Measurements from ENCODE around the gene TTC34.

The TTC34 gene

GRCh38 chr1:2607641-2608091 lies 193.8 kb downstream of the TTC34 start:
- DNase-seq (ENCODE audit: low read depth in 3 of 3, low spot score in 1 of 3) = no peak

GRCh38 chr1:2606881-2607621 lies 194.4 kb downstream of the TTC34 start:
- no peak for DNase-seq (ENCODE audit: low read depth in 3 of 3, low spot score in 1 of 3)

- DNase-seq (ENCODE audit: low read depth in 3 of 3, low spot score in 1 of 3) = no peak
Measured at GRCh38 chr1:2606396-2606880, 195.1 kb downstream of the TTC34 start.

GRCh38 chr1:2605509-2606395 lies 195.7 kb downstream of the TTC34 start:
- no peak for DNase-seq (ENCODE audit: low read depth in 3 of 3, low spot score in 1 of 3)

GRCh38 chr1:2604844-2605508 lies 196.5 kb downstream of the TTC34 start:
- DNase-seq (ENCODE audit: low read depth in 3 of 3, low spot score in 1 of 3) = no peak

GRCh38 chr1:2604156-2604843 lies 197.2 kb downstream of the TTC34 start:
- no peak for DNase-seq (ENCODE audit: low read depth in 3 of 3, low spot score in 1 of 3)

- no peak for DNase-seq (ENCODE audit: low read depth in 3 of 3, low spot score in 1 of 3)
Measured at GRCh38 chr1:2603521-2604155, 197.9 kb downstream of the TTC34 start.

- no peak for DNase-seq (ENCODE audit: low read depth in 3 of 3, low spot score in 1 of 3)
Measured at GRCh38 chr1:2602866-2603520, 198.5 kb downstream of the TTC34 start.

- DNase-seq (ENCODE audit: low read depth in 3 of 3, low spot score in 1 of 3) = no peak
Measured at GRCh38 chr1:2602311-2602835, 199.1 kb downstream of the TTC34 start.

GRCh38 chr1:2601721-2602303 lies 199.7 kb downstream of the TTC34 start:
- no peak for DNase-seq (ENCODE audit: low read depth in 3 of 3, low spot score in 1 of 3)

- DNase-seq (ENCODE audit: low read depth in 3 of 3, low spot score in 1 of 3) = no peak
Measured at GRCh38 chr1:2598329-2598931, 203.1 kb downstream of the TTC34 start.

GRCh38 chr1:2597441-2598328 lies 203.8 kb downstream of the TTC34 start:
- DNase-seq (ENCODE audit: low read depth in 3 of 3, low spot score in 1 of 3) = no peak

GRCh38 chr1:2596530-2597333 lies 204.8 kb downstream of the TTC34 start:
- no peak for DNase-seq (ENCODE audit: low read depth in 3 of 3, low spot score in 1 of 3)

- no peak for DNase-seq (ENCODE audit: low read depth in 3 of 3, low spot score in 1 of 3)
Measured at GRCh38 chr1:2595812-2596529, 205.5 kb downstream of the TTC34 start.

- no peak for DNase-seq (ENCODE audit: low read depth in 3 of 3, low spot score in 1 of 3)
Measured at GRCh38 chr1:2595261-2595811, 206.2 kb downstream of the TTC34 start.

GRCh38 chr1:2594641-2595131 lies 206.8 kb downstream of the TTC34 start:
- no peak for DNase-seq (ENCODE audit: low read depth in 3 of 3, low spot score in 1 of 3)
